Body of pancreas (tissue), 4 donors: ENCODE measurements around the gene LYRM1.
A peak's percentile ranks its signal among the peaks of the same experiment; 100 is the strongest.

Source experiments
- CTCF ChIP-seq, 7 experiments: fragments of 450-650 bp in 4 of 7; fragments of 200-600 bp in 3 of 7; sonication (generic) in 3 of 7; IDR thresholded peaks; one replicate each; pipeline ENCODE4 v1.5.1; 2016 to 2019; ENCODE audit warnings: antibody characterized with exemption in 7 of 7
- POLR2A ChIP-seq, 3 donors: fragments of 450-650 bp; IDR thresholded peaks; one replicate each; pipeline ENCODE4 v1.6.1; 2016; ENCODE audit warnings: antibody characterized with exemption in 3 of 3, mild to moderate bottlenecking in 2 of 3

GRCh38 chr16:20904507-20905081, 4.0 kb downstream of the LYRM1 start:
- TF ChIP-seq POLR2A (IDR thresholded peaks at IDR 0.05) (no peak), CTCF (IDR thresholded peaks at IDR 0.05) (peak in 1 of 7 experiments; percentile 4)
